HEK293 (cell line): Measurements from ENCODE around the gene PHF14.

Source experiments
- GLI4 ChIP-seq: fragments of 450-650 bp; formaldehyde crosslinking; IDR thresholded peaks from 2 replicates; pipeline ENCODE4 v1.5.1; 2016; ENCODE audit warnings: missing biosample characterization, missing genetic modification characterization
- GLIS1 ChIP-seq: fragments of 450-650 bp; formaldehyde crosslinking; IDR thresholded peaks from 2 replicates; pipeline ENCODE4 v1.5.1; 2016; ENCODE audit warnings: missing biosample characterization, missing genetic modification characterization
- HOXC10 ChIP-seq: sonication (generic); formaldehyde crosslinking; IDR thresholded peaks from 2 replicates; pipeline ENCODE4 v1.8.1; 2023; ENCODE audit warnings: mild to moderate bottlenecking, missing genetic modification reagents
- HOXD13 ChIP-seq: sonication (generic); formaldehyde crosslinking; IDR thresholded peaks from 2 replicates; pipeline ENCODE4 v1.8.0; 2022; ENCODE audit warnings: missing genetic modification reagents, borderline replicate concordance
- OVOL3 ChIP-seq: fragments of 450-650 bp; formaldehyde crosslinking; IDR thresholded peaks from 2 replicates; pipeline ENCODE4 v1.5.1; 2016; ENCODE audit warnings: missing biosample characterization, missing genetic modification characterization
- SP3 ChIP-seq: fragments of 450-650 bp; formaldehyde crosslinking; IDR thresholded peaks from 2 replicates; pipeline ENCODE4 v1.5.1; 2016; ENCODE audit warnings: missing biosample characterization, missing genetic modification characterization
- SP7 ChIP-seq: fragments of 450-650 bp; formaldehyde crosslinking; IDR thresholded peaks from 2 replicates; pipeline ENCODE4 v1.5.1; 2016; ENCODE audit warnings: missing biosample characterization, missing genetic modification characterization
- WT1 ChIP-seq: fragments of 450-650 bp; formaldehyde crosslinking; IDR thresholded peaks from 2 replicates; pipeline ENCODE4 v1.5.1; 2016; ENCODE audit warnings: missing biosample characterization, missing genetic modification characterization
- YY2 ChIP-seq: fragments of 450-650 bp; formaldehyde crosslinking; IDR thresholded peaks from 2 replicates; pipeline ENCODE4 v1.5.1; 2016; ENCODE audit warnings: missing biosample characterization, missing genetic modification characterization
- ZBTB17 ChIP-seq: fragments of 450-650 bp; formaldehyde crosslinking; IDR thresholded peaks from 2 replicates; pipeline ENCODE4 v1.5.1; 2016; ENCODE audit warnings: missing biosample characterization, missing genetic modification characterization
- ZBTB26 ChIP-seq: fragments of 450-650 bp; formaldehyde crosslinking; optimal IDR thresholded peaks from 2 replicates; pipeline ENCODE3; 2016; ENCODE audit warnings: missing biosample characterization, mild to moderate bottlenecking, missing genetic modification characterization
- ZBTB7A ChIP-seq: fragments of 450-650 bp; formaldehyde crosslinking; IDR thresholded peaks from 2 replicates; pipeline ENCODE4 v1.5.1; 2016; ENCODE audit warnings: low read depth, missing biosample characterization, missing genetic modification characterization
- ZFP37 ChIP-seq: fragments of 450-650 bp; formaldehyde crosslinking; IDR thresholded peaks from 2 replicates; pipeline ENCODE4 v1.5.1; 2016; ENCODE audit warnings: missing biosample characterization, missing genetic modification characterization
- ZNF10 ChIP-seq: fragments of 450-650 bp; formaldehyde crosslinking; IDR thresholded peaks from 2 replicates; pipeline ENCODE4 v1.5.1; 2017; ENCODE audit warnings: missing biosample characterization, missing genetic modification characterization
- ZNF138 ChIP-seq: fragments of 450-650 bp; formaldehyde crosslinking; IDR thresholded peaks from 2 replicates; pipeline ENCODE4 v1.5.1; 2016; ENCODE audit warnings: missing biosample characterization, missing genetic modification characterization, borderline replicate concordance
- ZNF184 ChIP-seq: fragments of 450-650 bp; IDR thresholded peaks from 2 replicates; pipeline ENCODE4 v1.5.1; 2018; ENCODE audit warnings: missing biosample characterization, mild to moderate bottlenecking, missing genetic modification characterization
- ZNF2 ChIP-seq: fragments of 450-650 bp; formaldehyde crosslinking; IDR thresholded peaks from 2 replicates; pipeline ENCODE4 v1.5.1; 2016; ENCODE audit warnings: missing biosample characterization, missing genetic modification characterization
- ZNF211 ChIP-seq: fragments of 450-650 bp; formaldehyde crosslinking; IDR thresholded peaks from 2 replicates; pipeline ENCODE4 v1.5.1; 2016; ENCODE audit warnings: low read depth, missing biosample characterization, missing genetic modification characterization
- ZNF221 ChIP-seq: fragments of 450-650 bp; formaldehyde crosslinking; IDR thresholded peaks from 2 replicates; pipeline ENCODE4 v1.5.1; 2017; ENCODE audit warnings: missing biosample characterization, missing genetic modification characterization, borderline replicate concordance
- ZNF24 ChIP-seq: fragments of 450-650 bp; formaldehyde crosslinking; IDR thresholded peaks from 2 replicates; pipeline ENCODE4 v1.5.1; 2016; ENCODE audit warnings: missing biosample characterization, missing genetic modification characterization
- ZNF311 ChIP-seq: fragments of 450-650 bp; formaldehyde crosslinking; IDR thresholded peaks from 2 replicates; pipeline ENCODE4 v1.5.1; 2017; ENCODE audit warnings: missing biosample characterization, missing genetic modification characterization, borderline replicate concordance
- ZNF350 ChIP-seq: fragments of 450-650 bp; formaldehyde crosslinking; IDR thresholded peaks from 2 replicates; pipeline ENCODE4 v1.5.0; 2017; ENCODE audit warnings: missing biosample characterization, mild to moderate bottlenecking, missing genetic modification characterization
- ZNF510 ChIP-seq: fragments of 450-650 bp; formaldehyde crosslinking; IDR thresholded peaks from 2 replicates; pipeline ENCODE4 v1.5.1; 2018; ENCODE audit warnings: mild to moderate bottlenecking, missing genetic modification characterization, missing biosample characterization; ENCODE audit not compliant: insufficient replicate concordance
- ZNF530 ChIP-seq: fragments of 450-650 bp; formaldehyde crosslinking; IDR thresholded peaks from 2 replicates; pipeline ENCODE4 v1.5.1; 2016; ENCODE audit warnings: low read depth, missing biosample characterization, missing genetic modification characterization
- ZNF585B ChIP-seq: fragments of 450-650 bp; formaldehyde crosslinking; IDR thresholded peaks from 2 replicates; pipeline ENCODE4 v1.5.1; 2016; ENCODE audit warnings: missing biosample characterization, missing genetic modification characterization
- ZNF623 ChIP-seq: fragments of 450-650 bp; formaldehyde crosslinking; IDR thresholded peaks from 2 replicates; pipeline ENCODE4 v1.5.1; 2016; ENCODE audit warnings: missing biosample characterization, missing genetic modification characterization
- ZNF626 ChIP-seq: fragments of 450-650 bp; sonication (Bioruptor Pico); formaldehyde crosslinking; IDR thresholded peaks from 2 replicates; pipeline ENCODE4 v1.5.1; 2018; ENCODE audit warnings: missing biosample characterization, missing genetic modification characterization, inconsistent platforms
- ZNF768 ChIP-seq: fragments of 450-650 bp; formaldehyde crosslinking; IDR thresholded peaks from 2 replicates; pipeline ENCODE4 v1.5.1; 2018; ENCODE audit warnings: missing biosample characterization, mild to moderate bottlenecking, missing genetic modification characterization
- ZNF830 ChIP-seq: fragments of 450-650 bp; IDR thresholded peaks from 2 replicates; pipeline ENCODE4 v1.5.0; 2018; ENCODE audit warnings: missing biosample characterization, missing genetic modification characterization, low read depth, mild to moderate bottlenecking, moderate library complexity
- ZSCAN23 ChIP-seq: fragments of 450-650 bp; formaldehyde crosslinking; IDR thresholded peaks from 2 replicates; pipeline ENCODE4 v1.5.1; 2016; ENCODE audit warnings: missing biosample characterization, missing genetic modification characterization
- TF ChIP-seq, protein P1 (sequence below): fragments of 450-650 bp; formaldehyde crosslinking; IDR thresholded peaks from 2 replicates; pipeline ENCODE4 v1.5.1; 2016; ENCODE audit warnings: missing biosample characterization, missing genetic modification characterization
- TF ChIP-seq, protein P2 (sequence below): fragments of 450-650 bp; formaldehyde crosslinking; IDR thresholded peaks from 2 replicates; pipeline ENCODE4 v1.5.1; 2016; ENCODE audit warnings: missing biosample characterization, missing genetic modification characterization
- TF ChIP-seq, protein P3 (sequence below): fragments of 450-650 bp; formaldehyde crosslinking; IDR thresholded peaks from 2 replicates; pipeline ENCODE4 v1.5.1; 2016; ENCODE audit warnings: missing biosample characterization, missing genetic modification characterization, low read depth
- TF ChIP-seq, protein P4 (sequence below): IDR thresholded peaks from 2 replicates; pipeline ENCODE4 v1.6.1; 2011; ENCODE audit warnings: mild to moderate bottlenecking, low read depth, low read length, borderline replicate concordance

The PHF14 gene

DNA sequence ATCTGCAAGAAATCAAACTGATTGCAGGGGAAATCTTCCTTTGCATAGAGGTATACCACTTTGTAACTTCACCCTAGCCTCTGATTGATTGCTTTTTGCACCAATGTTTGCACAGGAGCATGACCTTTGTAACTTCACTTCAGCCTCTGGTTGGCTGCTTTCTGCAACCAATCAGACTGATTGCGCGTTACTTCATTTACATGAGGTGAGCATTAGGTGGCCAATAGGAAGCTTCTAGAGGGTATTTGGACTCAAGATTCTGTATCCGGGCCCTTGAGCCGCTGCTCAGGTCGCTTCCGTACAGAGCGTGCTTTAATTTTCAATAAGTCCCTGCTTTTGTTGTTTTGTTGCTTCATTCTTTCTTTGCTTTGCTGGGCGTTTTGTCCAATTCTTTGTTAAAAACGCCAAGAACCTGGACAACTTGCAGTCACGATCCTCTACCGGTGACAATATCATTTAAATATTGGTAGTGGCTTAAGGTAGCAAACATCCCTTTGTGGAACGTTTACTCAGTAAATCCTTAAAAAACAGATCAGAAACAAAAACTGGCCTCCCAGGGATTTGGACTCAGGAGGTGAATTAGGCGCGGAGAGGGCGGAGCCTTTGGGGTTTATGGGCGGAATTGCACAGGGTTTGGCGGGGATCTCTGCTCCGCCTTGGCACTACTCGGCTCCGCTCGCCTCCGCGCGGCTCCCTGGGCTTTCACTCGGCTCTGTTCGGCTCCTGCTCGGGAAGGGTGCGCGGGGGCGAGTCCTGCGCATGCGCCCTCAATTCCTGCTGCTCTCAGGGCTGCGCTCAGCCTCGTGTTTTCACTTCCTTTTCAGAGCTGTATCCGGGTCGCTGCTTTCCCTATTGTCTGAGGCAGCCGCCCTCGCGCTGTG, at the start of gene PHF14 (continued):
- TF ChIP-seq ZNF10 (tag by site-specific recombination) (no peak), ZNF2 (no peak), ZNF768 (tag by site-specific recombination) (no peak; the same call in 1 of the 2 replicates), SP3 (tag by site-specific recombination) (peak; percentile 44), ZFP37 (tag by site-specific recombination) (no peak), ZBTB17 (tag by site-specific recombination) (0 out of 2 replicates have a peak, but pooled peaks have one; percentile 29), YY2 (tag by site-specific recombination) (no peak), ZNF311 (tag by site-specific recombination) (no peak), ZNF211 (tag by site-specific recombination) (no peak), ZNF510 (no peak), ZNF184 (no peak), HOXC10 (CRISPR knock-in tag) (no peak), ZBTB26 (peak; percentile 62), ZNF830 (tag by site-specific recombination) (no peak), ZNF138 (no peak), ZBTB7A (tag by site-specific recombination) (no peak), GLIS1 (tag by site-specific recombination) (peak; percentile 69), ZSCAN23 (tag by site-specific recombination) (no peak), OVOL3 (tag by site-specific recombination) (no peak), HOXD13 (CRISPR knock-in tag) (no peak), ZNF623 (tag by site-specific recombination) (no peak), GLI4 (tag by site-specific recombination) (no peak), SP7 (no peak), ZNF350 (peak; percentile 98), WT1 (tag by site-specific recombination) (no peak), ZNF626 (tag by site-specific recombination) (no peak), ZNF585B (tag by site-specific recombination) (no peak), ZNF221 (tag by site-specific recombination) (no peak), ZNF530 (tag by site-specific recombination) (no peak), ZNF24 (tag by site-specific recombination) (peak; percentile 21; the same call in 1 of the 2 replicates)
- TF ChIP-seq, protein P1, sequence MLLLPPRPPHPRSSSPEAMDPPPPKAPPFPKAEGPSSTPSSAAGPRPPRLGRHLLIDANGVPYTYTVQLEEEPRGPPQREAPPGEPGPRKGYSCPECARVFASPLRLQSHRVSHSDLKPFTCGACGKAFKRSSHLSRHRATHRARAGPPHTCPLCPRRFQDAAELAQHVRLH (tag by site-specific recombination), result no peak
- TF ChIP-seq, protein P2, sequence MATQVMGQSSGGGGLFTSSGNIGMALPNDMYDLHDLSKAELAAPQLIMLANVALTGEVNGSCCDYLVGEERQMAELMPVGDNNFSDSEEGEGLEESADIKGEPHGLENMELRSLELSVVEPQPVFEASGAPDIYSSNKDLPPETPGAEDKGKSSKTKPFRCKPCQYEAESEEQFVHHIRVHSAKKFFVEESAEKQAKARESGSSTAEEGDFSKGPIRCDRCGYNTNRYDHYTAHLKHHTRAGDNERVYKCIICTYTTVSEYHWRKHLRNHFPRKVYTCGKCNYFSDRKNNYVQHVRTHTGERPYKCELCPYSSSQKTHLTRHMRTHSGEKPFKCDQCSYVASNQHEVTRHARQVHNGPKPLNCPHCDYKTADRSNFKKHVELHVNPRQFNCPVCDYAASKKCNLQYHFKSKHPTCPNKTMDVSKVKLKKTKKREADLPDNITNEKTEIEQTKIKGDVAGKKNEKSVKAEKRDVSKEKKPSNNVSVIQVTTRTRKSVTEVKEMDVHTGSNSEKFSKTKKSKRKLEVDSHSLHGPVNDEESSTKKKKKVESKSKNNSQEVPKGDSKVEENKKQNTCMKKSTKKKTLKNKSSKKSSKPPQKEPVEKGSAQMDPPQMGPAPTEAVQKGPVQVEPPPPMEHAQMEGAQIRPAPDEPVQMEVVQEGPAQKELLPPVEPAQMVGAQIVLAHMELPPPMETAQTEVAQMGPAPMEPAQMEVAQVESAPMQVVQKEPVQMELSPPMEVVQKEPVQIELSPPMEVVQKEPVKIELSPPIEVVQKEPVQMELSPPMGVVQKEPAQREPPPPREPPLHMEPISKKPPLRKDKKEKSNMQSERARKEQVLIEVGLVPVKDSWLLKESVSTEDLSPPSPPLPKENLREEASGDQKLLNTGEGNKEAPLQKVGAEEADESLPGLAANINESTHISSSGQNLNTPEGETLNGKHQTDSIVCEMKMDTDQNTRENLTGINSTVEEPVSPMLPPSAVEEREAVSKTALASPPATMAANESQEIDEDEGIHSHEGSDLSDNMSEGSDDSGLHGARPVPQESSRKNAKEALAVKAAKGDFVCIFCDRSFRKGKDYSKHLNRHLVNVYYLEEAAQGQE (tag by site-specific recombination), result no peak
- TF ChIP-seq, protein P3, sequence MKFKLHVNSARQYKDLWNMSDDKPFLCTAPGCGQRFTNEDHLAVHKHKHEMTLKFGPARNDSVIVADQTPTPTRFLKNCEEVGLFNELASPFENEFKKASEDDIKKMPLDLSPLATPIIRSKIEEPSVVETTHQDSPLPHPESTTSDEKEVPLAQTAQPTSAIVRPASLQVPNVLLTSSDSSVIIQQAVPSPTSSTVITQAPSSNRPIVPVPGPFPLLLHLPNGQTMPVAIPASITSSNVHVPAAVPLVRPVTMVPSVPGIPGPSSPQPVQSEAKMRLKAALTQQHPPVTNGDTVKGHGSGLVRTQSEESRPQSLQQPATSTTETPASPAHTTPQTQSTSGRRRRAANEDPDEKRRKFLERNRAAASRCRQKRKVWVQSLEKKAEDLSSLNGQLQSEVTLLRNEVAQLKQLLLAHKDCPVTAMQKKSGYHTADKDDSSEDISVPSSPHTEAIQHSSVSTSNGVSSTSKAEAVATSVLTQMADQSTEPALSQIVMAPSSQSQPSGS (tag by site-specific recombination), result no peak
- TF ChIP-seq, protein P4, sequence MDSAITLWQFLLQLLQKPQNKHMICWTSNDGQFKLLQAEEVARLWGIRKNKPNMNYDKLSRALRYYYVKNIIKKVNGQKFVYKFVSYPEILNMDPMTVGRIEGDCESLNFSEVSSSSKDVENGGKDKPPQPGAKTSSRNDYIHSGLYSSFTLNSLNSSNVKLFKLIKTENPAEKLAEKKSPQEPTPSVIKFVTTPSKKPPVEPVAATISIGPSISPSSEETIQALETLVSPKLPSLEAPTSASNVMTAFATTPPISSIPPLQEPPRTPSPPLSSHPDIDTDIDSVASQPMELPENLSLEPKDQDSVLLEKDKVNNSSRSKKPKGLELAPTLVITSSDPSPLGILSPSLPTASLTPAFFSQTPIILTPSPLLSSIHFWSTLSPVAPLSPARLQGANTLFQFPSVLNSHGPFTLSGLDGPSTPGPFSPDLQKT, result no peak
